Hematopoietic multipotent progenitor cell treated with erythropoietin and hydrocortisone succinate and interleukin-3 and kit ligand, for 17 days (in vitro differentiated cells): ENCODE measurements around the gene SLITRK1.

ENCODE experiments used
- DNase-seq: peaks from one replicate; pipeline ENCODE4 v3.0.0-alpha.2; 2015; ENCODE audit warnings: low spot score

SLITRK1 gene

GRCh38 chr13:83865161-83866137, 16.8 kb downstream of the SLITRK1 start:
- DNase-seq = no peak

DNA sequence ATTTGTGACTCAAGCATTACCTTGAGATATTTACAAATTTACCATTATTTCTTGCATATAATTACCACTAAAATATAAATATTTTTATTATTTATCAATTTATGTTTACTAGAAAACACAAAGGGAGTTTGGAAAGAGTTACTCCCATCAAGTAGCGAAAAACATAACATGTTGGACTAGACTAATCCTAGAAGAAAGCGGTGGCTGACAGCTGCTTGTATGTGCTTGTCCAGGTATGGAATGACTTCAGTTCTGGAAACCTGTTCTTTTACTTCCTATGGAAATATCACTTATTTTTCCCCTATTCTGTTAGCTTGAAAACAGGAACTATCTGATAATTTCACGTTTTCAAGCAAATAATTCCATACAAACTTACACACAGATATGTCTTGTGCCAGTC, 28.5 kb downstream of the SLITRK1 start:
- no peak for DNase-seq

GRCh38 chr13:83845106-83845505, 37.2 kb downstream of the SLITRK1 start:
- DNase-seq = no peak

DNA sequence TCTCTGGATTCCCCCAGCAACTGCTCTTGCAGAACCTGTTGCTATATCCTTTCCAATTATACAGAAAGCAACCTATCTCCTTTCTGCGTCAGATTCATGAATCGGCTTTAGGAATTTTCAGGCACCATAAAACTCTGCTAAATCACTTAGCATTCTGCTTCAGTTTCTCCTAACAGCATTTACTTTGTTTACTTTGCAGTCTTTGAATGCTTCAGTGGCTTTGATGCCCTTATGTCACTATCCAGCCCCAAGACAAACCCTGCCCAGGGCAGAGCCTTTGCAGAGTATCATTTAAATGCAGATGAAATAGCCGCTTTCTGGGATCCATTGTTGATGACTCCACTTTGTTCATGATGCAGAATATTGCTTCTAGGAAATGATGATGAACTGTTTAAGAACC, 43.1 kb downstream of the SLITRK1 start:
- DNase-seq = no peak

GRCh38 chr13:83831796-83832195, 50.5 kb downstream of the SLITRK1 start:
- DNase-seq = no peak

GRCh38 chr13:83829810-83830209, 52.5 kb downstream of the SLITRK1 start:
- no peak for DNase-seq

GRCh38 chr13:83827338-83827737, 54.9 kb downstream of the SLITRK1 start:
- DNase-seq = no peak
